WTC11 (cell line): ENCODE data around the gene FRMD4A. TPM values are rescaled to one million over a fixed set of nuclear protein-coding genes. Genes with fewer than 3 reads are reported as not detected.

ENCODE experiments used
- ATAC-seq: fragments of 200-7000 bp; cut with Tn5 transposase; 2 replicates; pipeline ENCODE4 v1.10.0; 2021; ENCODE audit warnings: mild to moderate bottlenecking, moderate library complexity
- CTCF ChIA-PET: fragments of 300-600 bp; sonication (Branson Sonifier 250); formaldehyde crosslinking; loops from one replicate; lab custom pipeline; 2021; ENCODE audit warnings: antibody characterized with exemption; lab: Charles Lee
- POLR2A ChIA-PET: fragments of 350-600 bp; sonication (Branson Sonifier 250); formaldehyde crosslinking; loops from one replicate; lab custom pipeline; 2021; ENCODE audit warnings: antibody characterized with exemption; lab: Charles Lee
- DNase-seq: peaks from one replicate; pipeline ENCODE4 v3.0.0; 2021; ENCODE audit warnings: low spot score
- H3K27ac Mint-ChIP-seq: 2 replicates; pipeline ENCODE4 v1.8.0; 2021; ENCODE audit warnings: mixed read lengths
- H3K27me3 Mint-ChIP-seq: 2 replicates; pipeline ENCODE4 v1.8.0; 2021; ENCODE audit warnings: low read depth, mild to moderate bottlenecking, moderate library complexity, mixed read lengths
- H3K36me3 Mint-ChIP-seq: 2 replicates; pipeline ENCODE4 v1.8.0; 2021; ENCODE audit warnings: mixed read lengths
- H3K4me1 Mint-ChIP-seq: 2 replicates; pipeline ENCODE4 v1.8.0; 2022; ENCODE audit warnings: mixed read lengths
- H3K4me3 Mint-ChIP-seq: 2 replicates; pipeline ENCODE4 v1.8.0; 2021; ENCODE audit warnings: mild to moderate bottlenecking, moderate library complexity, mixed read lengths
- H3K9me3 Mint-ChIP-seq: 2 replicates; pipeline ENCODE4 v1.8.0; 2021; ENCODE audit warnings: mixed read lengths
- FOXP4 ChIP-seq: sonication (generic); formaldehyde crosslinking; IDR thresholded peaks from 2 replicates; pipeline ENCODE4 v1.8.0; 2022; ENCODE audit warnings: mild to moderate bottlenecking, missing genetic modification reagents
- GTF2I ChIP-seq: fragments of 250-450 bp; sonication (Bioruptor Pico); conservative IDR thresholded peaks from 2 replicates; pipeline ENCODE4 v1.4.0; 2021; ENCODE audit warnings: mild to moderate bottlenecking
- KAT7 ChIP-seq: sonication (generic); formaldehyde crosslinking; IDR thresholded peaks from 2 replicates; pipeline ENCODE4 v1.8.1; 2023; ENCODE audit warnings: missing genetic modification reagents, mild to moderate bottlenecking, borderline replicate concordance
- MAX ChIP-seq: sonication (generic); formaldehyde crosslinking; IDR thresholded peaks from 2 replicates; pipeline ENCODE4 v1.8.0; 2022; ENCODE audit warnings: mild to moderate bottlenecking, missing genetic modification reagents
- MXD4 ChIP-seq: fragments of 250-450 bp; sonication (Bioruptor Pico); IDR thresholded peaks from 2 replicates; pipeline ENCODE4 v1.8.0; 2021; ENCODE audit warnings: mild to moderate bottlenecking, moderate library complexity, borderline replicate concordance
- MYBL2 ChIP-seq: sonication (generic); formaldehyde crosslinking; IDR thresholded peaks from 2 replicates; pipeline ENCODE4 v1.8.1; 2023; ENCODE audit warnings: mild to moderate bottlenecking, moderate library complexity, missing genetic modification reagents
- OVOL2 ChIP-seq: fragments of 250-450 bp; sonication (Bioruptor Pico); IDR thresholded peaks from 2 replicates; pipeline ENCODE4 v1.9.0; 2021; ENCODE audit warnings: mild to moderate bottlenecking, borderline replicate concordance
- TCF7 ChIP-seq: sonication (generic); formaldehyde crosslinking; IDR thresholded peaks from 2 replicates; pipeline ENCODE4 v1.8.0; 2022; ENCODE audit warnings: mild to moderate bottlenecking, low read depth, missing genetic modification reagents, moderate library complexity
- ZNF232 ChIP-seq: sonication (generic); formaldehyde crosslinking; IDR thresholded peaks from 2 replicates; pipeline ENCODE4 v1.8.0; 2022; ENCODE audit warnings: mild to moderate bottlenecking, missing genetic modification reagents
- ZNF263 ChIP-seq: sonication (generic); formaldehyde crosslinking; IDR thresholded peaks from 2 replicates; pipeline ENCODE4 v1.8.1; 2022; ENCODE audit warnings: low read depth, mild to moderate bottlenecking, moderate library complexity, missing genetic modification reagents
- ZNF396 ChIP-seq: fragments of 250-450 bp; sonication (Bioruptor Pico); IDR thresholded peaks from 2 replicates; pipeline ENCODE4 v1.8.0; 2021; ENCODE audit warnings: mild to moderate bottlenecking, moderate library complexity, borderline replicate concordance
- ZNF425 ChIP-seq: fragments of 250-450 bp; sonication (Bioruptor Pico); conservative IDR thresholded peaks from 2 replicates; pipeline ENCODE4 v1.9.0; 2021; ENCODE audit warnings: mild to moderate bottlenecking
- total RNA-seq: library from RNA; stranded (reverse); gene quantifications from 3 replicates; pipeline ENCODE4 v1.2.3, GENCODE V29; 2021
- TF ChIP-seq, protein P1 (sequence below): fragments of 250-450 bp; sonication (Bioruptor Pico); IDR thresholded peaks from 2 replicates; pipeline ENCODE4 v1.9.0; 2021; ENCODE audit warnings: mild to moderate bottlenecking
- TF ChIP-seq, protein P2 (sequence below): sonication (generic); formaldehyde crosslinking; IDR thresholded peaks from 2 replicates; pipeline ENCODE4 v1.8.1; 2022; ENCODE audit warnings: missing genetic modification reagents, borderline replicate concordance

FRMD4A gene
- total RNA-seq, 1 experiment from 2014 or later: 35.5 TPM

GRCh38 chr10:13745271-13745670 is 585.5 kb downstream of the FRMD4A start (continued):
- no peak for TF ChIP-seq ZNF425
- no peak for TF ChIP-seq KAT7 (CRISPR knock-in tag)

GRCh38 chr10:13743963-13744362 is 586.8 kb downstream of the FRMD4A start:
- DNase-seq (no peak), ATAC-seq (no peak)

DNA sequence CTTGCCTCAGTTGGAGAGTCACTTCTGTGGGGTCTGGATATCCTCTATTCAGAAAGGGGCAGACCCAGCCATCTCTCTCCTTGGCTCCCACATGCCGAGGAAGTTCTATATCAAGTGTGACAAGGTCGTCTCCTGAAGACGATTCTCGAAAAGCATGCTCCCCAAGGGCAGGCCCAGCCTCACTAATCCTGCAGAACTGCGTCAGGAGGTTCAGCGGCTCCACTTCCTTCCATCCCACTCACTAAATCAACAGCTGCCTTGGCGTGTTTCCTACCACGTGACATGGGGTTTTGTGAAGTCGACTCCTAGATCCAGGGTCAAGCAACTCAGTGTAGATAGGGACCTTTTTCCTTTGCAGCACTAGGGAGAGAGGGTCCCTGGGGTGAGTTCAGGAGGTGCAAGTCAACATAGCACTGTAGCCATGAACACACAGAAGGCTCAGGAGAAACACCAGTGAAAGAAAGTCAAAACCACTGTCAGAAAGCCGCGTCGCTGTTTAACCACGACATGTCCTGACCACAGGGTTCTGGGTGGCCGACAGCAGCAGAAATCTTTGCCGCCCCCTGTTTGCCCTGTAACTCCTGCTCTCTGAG is 587.5 kb downstream of the FRMD4A start:
- Mint-ChIP-seq H3K9me3 (no peaks in the 10 kb centered on the region), H3K27me3 (no peaks in the 10 kb centered on the region), H3K4me3 (no peak overlapping the region), H3K4me1 (peaks cover 10% of the 10 kb centered on the region), H3K36me3 (no peaks in the 10 kb centered on the region), H3K27ac (no peak overlapping the region; the same call in 1 of the 2 replicates)
- DNase-seq (no peak), ATAC-seq (no peak)
- ChIA-PET CTCF (no interaction called here), POLR2A (no interaction called here)
- TF ChIP-seq, protein P1, sequence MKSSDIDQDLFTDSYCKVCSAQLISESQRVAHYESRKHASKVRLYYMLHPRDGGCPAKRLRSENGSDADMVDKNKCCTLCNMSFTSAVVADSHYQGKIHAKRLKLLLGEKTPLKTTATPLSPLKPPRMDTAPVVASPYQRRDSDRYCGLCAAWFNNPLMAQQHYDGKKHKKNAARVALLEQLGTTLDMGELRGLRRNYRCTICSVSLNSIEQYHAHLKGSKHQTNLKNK (CRISPR knock-in tag): no peak
- TF ChIP-seq GTF2I (CRISPR knock-in tag) (no peak), OVOL2 (CRISPR knock-in tag) (no peak), MAX (CRISPR knock-in tag) (no peak), ZNF263 (CRISPR knock-in tag) (no peak), MYBL2 (CRISPR knock-in tag) (no peak), FOXP4 (no peak), TCF7 (CRISPR knock-in tag) (no peak), ZNF232 (CRISPR knock-in tag) (no peak)
- TF ChIP-seq, protein P2, sequence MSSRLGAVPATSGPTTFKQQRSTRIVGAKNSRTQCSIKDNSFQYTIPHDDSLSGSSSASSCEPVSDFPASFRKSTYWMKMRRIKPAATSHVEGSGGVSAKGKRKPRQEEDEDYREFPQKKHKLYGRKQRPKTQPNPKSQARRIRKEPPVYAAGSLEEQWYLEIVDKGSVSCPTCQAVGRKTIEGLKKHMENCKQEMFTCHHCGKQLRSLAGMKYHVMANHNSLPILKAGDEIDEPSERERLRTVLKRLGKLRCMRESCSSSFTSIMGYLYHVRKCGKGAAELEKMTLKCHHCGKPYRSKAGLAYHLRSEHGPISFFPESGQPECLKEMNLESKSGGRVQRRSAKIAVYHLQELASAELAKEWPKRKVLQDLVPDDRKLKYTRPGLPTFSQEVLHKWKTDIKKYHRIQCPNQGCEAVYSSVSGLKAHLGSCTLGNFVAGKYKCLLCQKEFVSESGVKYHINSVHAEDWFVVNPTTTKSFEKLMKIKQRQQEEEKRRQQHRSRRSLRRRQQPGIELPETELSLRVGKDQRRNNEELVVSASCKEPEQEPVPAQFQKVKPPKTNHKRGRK (CRISPR knock-in tag): no peak

More at GRCh38 chr10:13743963-13744362, 586.8 kb downstream of the FRMD4A start:
- no peak overlapping the region for H3K4me3 Mint-ChIP-seq
- H3K27me3 Mint-ChIP-seq: no peaks in the 10 kb centered on the region
- peak overlapping the region; percentile 22; the same call in 1 of the 2 replicates for H3K27ac Mint-ChIP-seq
- POLR2A ChIA-PET: no interaction called here
- H3K4me1 Mint-ChIP-seq: peaks cover 8% of the 10 kb centered on the region
- TF ChIP-seq ZNF396 (CRISPR knock-in tag) (no peak), ZNF425 (no peak), MXD4 (CRISPR knock-in tag) (no peak), MAX (CRISPR knock-in tag) (no peak)
- TF ChIP-seq, protein P1 (CRISPR knock-in tag): no peak
- TF ChIP-seq, all 79 proteins: peak for 0
- Mint-ChIP-seq H3K36me3 (no peaks in the 10 kb centered on the region), H3K9me3 (no peaks in the 10 kb centered on the region)
- CTCF ChIA-PET: no interaction called here
